IPS-15b (cell line): ENCODE data around the gene PPM1H.
"Not testable (repeated sequence)": the region's sequence is repeated elsewhere in the genome, so short reads cannot be mapped to it uniquely, and the experiment has no call there.

ENCODE experiments used
- H3K27me3 ChIP-seq: one replicate; pipeline ENCODE4 v1.6.1; 2013; ENCODE audit warnings: low read length; ENCODE audit not compliant: control insufficient read depth, insufficient read depth
- H3K36me3 ChIP-seq: one replicate; pipeline ENCODE4 v1.6.1; 2013; ENCODE audit warnings: low read length; ENCODE audit not compliant: control insufficient read depth, insufficient read depth
- H3K4me1 ChIP-seq: one replicate; pipeline ENCODE4 v1.6.1; 2013; ENCODE audit warnings: mild to moderate bottlenecking, low read length; ENCODE audit not compliant: control insufficient read depth, insufficient read depth
- H3K4me3 ChIP-seq: one replicate; pipeline ENCODE4 v1.5.1; 2013; ENCODE audit warnings: low read depth, low read length
- H3K9ac ChIP-seq: one replicate; pipeline ENCODE4 v1.6.1; 2013; ENCODE audit warnings: low read depth, mild to moderate bottlenecking, low read length
- H3K9me3 ChIP-seq: one replicate; pipeline ENCODE4 v1.6.1; 2013; ENCODE audit warnings: mild to moderate bottlenecking, low read length; ENCODE audit not compliant: control insufficient read depth, insufficient read depth

The PPM1H gene

GRCh38 chr12:62731055-62731820 is 203.7 kb downstream of the PPM1H start:
- no peaks in the 10 kb centered on the region for H3K9me3 ChIP-seq
- H3K27me3 ChIP-seq: no peaks in the 10 kb centered on the region
- peaks cover 17% of the 10 kb centered on the region for H3K4me1 ChIP-seq
- H3K36me3 ChIP-seq: peaks cover 6% of the 10 kb centered on the region
- no peak overlapping the region for H3K4me3 ChIP-seq
- no peak overlapping the region for H3K9ac ChIP-seq

DNA sequence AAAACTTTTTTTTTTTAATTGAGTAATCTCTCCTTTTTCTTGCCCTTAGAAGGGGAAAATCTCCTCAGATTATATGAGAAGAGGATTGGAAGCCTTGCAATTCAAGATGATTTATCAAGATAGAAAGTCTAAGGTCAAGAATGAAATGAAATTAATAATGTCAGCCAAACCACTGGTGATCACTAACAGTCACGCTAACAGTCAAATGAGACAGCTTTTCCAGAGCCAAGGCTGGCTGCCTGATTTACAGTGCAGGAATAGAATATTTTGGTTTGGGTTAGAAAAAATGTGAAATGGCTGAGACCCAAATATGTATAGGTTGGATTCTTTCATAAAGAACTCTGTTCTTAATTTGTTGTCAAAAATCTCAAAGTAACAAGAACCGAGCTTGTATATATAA is 204.3 kb downstream of the PPM1H start:
- H3K27me3 ChIP-seq: no peaks in the 10 kb centered on the region
- H3K4me3 ChIP-seq: no peak overlapping the region
- H3K36me3 ChIP-seq: peaks cover 3% of the 10 kb centered on the region
- H3K4me1 ChIP-seq: peaks cover 17% of the 10 kb centered on the region
- H3K9ac ChIP-seq: no peak overlapping the region
- H3K9me3 ChIP-seq: no peaks in the 10 kb centered on the region

DNA sequence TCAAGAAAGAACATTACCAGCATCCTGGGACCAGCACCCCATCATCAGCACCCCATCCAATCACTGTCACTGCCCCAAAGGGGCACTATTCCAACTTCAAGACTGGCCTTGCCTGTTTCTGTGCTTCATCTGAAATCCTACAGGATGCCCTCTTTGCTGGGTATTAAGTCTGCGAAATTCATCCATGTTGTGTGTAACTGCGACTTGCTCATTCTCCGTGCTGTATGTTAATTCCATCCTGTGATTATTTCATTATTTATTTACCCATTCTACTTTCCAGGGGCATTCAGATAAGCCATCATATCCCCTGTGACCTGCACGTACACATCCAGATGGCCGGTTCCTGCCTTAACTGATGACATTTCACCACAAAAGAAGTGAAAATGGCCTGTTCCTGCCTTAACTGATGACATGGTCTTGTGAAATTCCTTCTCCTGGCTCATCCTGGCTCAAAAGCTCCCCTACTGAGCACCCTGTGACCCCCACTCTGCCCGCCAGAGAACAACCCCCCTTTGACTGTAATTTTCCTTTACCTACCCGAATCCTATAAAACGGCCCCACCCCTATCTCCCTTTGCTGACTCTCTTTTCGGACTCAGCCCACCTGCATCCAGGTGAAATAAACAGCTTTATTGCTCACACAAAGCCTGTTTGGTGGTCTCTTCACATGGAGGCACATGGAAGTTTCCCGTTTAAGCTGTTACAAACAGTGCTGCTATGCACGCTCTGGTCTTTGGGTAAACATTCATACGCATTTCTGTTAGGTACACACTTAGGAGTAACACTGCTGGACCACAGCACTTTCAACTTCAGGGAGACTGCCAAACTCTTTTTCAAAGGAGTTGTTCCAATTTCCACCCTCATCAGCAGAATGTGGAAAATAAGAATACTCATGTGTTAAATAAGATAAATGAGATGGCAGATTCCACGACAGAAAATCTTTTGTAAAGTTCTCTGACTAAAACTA is 205.1 kb downstream of the PPM1H start:
- H3K9ac ChIP-seq, H3K36me3 ChIP-seq, H3K9me3 ChIP-seq, H3K27me3 ChIP-seq, H3K4me3 ChIP-seq: not testable (repeated sequence)
- peaks cover 20% of the 10 kb centered on the region for H3K4me1 ChIP-seq

DNA sequence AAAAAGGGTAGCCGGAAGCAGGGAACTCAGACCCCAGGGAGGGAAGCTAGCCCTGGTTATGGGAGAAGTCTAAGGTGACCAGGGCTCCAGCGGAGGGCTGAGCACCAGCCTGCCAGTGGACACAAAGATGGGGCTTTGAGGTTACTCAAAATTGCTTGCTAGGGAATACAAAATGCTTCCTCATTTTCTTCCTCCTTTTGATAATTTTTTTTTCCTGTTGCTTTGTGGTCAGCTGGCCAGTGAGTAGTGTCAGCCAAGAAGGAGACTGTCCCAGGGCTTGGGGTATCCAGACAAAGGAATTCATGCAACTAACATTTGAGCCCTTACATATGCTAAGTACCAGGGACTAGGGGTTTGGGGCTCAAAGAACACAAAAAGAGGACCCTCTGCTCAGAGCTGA is 206.2 kb downstream of the PPM1H start:
- H3K36me3 ChIP-seq: no peaks in the 10 kb centered on the region
- no peaks in the 10 kb centered on the region for H3K27me3 ChIP-seq
- H3K4me3 ChIP-seq: no peak overlapping the region
- H3K4me1 ChIP-seq: peaks cover 23% of the 10 kb centered on the region
- H3K9ac ChIP-seq: peak overlapping the region; percentile 38
- no peaks in the 10 kb centered on the region for H3K9me3 ChIP-seq

DNA sequence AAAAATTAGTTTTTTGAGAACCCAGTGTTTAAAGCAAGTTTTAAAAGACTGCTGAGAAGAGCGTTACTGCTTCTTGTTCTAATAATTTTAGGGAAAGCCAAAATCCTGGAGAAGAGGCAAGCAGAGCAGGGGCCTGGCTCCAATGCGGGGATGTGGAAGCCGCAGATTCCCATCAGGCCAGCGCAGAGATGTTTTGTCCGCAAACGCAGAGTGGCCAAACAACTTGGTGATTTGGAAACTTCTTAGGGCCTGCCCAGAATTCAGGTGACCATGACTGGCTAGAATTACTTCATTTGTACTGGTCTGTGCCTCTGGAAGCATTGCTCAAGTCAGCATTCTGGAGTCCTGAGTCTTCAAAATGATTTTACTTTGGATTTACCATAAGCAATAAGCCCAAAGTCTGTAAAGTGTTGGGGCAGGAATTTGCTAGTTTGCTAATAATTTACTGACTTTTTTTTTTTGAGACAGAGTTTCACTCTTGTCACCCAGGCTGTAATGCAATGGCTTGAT is 208.4 kb downstream of the PPM1H start:
- Histone ChIP-seq H3K9me3 (no peaks in the 10 kb centered on the region), H3K4me1 (peaks cover 23% of the 10 kb centered on the region), H3K9ac (no peak overlapping the region), H3K27me3 (no peaks in the 10 kb centered on the region), H3K4me3 (no peak overlapping the region), H3K36me3 (no peaks in the 10 kb centered on the region)

- H3K9ac ChIP-seq: no peak overlapping the region
- H3K4me1 ChIP-seq: peaks cover 23% of the 10 kb centered on the region
- H3K27me3 ChIP-seq: no peaks in the 10 kb centered on the region
- H3K36me3 ChIP-seq: no peaks in the 10 kb centered on the region
- H3K9me3 ChIP-seq: no peaks in the 10 kb centered on the region
- no peak overlapping the region for H3K4me3 ChIP-seq
Observed at GRCh38 chr12:62725781-62726180, 209.2 kb downstream of the PPM1H start.

DNA sequence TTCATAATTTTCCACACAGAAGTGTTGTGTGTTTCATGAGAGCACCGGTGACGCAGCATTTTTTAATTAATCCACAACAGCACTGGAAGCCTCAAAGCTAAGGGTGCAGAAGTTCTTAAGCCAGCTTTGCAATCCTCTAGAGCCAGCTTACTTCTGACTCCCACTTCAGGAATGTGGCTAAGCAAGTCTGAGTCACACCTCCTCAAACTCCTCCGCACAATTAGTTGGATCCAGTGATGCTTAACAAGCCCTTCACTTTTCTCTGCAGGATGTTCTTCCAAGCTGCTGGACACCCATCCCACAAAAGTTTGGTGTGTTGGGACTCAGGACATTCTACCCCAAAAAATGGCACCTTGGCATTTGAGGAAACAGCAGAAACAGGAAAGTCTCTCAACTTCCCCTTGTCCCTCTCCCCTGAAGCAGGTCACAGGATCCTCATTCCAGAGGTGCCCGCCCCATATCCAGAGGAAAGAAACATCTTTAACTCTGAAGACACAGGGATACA is 210.0 kb downstream of the PPM1H start:
- H3K27me3 ChIP-seq: no peaks in the 10 kb centered on the region
- no peak overlapping the region for H3K9ac ChIP-seq
- peaks cover 22% of the 10 kb centered on the region for H3K4me1 ChIP-seq
- no peak overlapping the region for H3K4me3 ChIP-seq
- no peaks in the 10 kb centered on the region for H3K36me3 ChIP-seq
- no peaks in the 10 kb centered on the region for H3K9me3 ChIP-seq

GRCh38 chr12:62724285-62724684 is 210.7 kb downstream of the PPM1H start:
- Histone ChIP-seq H3K9me3 (no peaks in the 10 kb centered on the region), H3K36me3 (no peaks in the 10 kb centered on the region), H3K4me1 (peaks cover 20% of the 10 kb centered on the region), H3K4me3 (no peak overlapping the region), H3K27me3 (no peaks in the 10 kb centered on the region), H3K9ac (no peak overlapping the region)

GRCh38 chr12:62722971-62723680 is 211.8 kb downstream of the PPM1H start:
- H3K9me3 ChIP-seq: no peaks in the 10 kb centered on the region
- no peaks in the 10 kb centered on the region for H3K27me3 ChIP-seq
- H3K9ac ChIP-seq: no peak overlapping the region
- no peaks in the 10 kb centered on the region for H3K36me3 ChIP-seq
- peaks cover 8% of the 10 kb centered on the region for H3K4me1 ChIP-seq
- H3K4me3 ChIP-seq: no peak overlapping the region

DNA sequence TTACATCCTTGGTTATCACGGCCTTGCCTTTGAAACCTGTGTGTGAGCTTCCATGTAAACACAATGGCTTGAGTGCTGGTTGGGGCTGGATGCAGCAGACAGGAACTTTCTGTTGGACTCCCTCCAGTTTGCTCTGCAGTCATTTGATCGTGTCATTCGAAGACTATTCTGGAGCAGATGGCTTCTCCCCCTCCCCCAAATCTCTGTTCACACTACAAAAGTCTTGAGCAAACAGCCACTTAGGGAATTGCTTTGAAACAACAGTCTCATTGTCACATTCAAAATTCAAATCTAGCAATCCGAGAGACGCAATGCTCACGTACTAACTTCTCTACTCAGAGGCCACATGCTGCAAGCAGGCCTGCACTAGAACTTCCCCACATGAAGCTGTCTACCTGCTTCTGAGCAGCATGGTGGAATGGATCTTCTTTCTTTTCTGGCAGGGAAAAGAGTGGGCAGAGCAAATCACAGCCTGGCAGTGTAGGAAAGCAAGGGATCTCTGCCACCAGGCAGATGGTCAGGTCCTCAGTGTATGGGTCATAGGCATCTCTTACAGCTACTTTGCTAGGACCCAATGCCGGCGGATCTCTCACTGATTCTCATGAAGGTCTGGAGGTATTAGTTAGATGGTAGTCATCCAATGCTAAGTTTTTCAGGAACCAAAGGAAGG is 214.2 kb downstream of the PPM1H start:
- H3K4me3 ChIP-seq: no peak overlapping the region
- no peaks in the 10 kb centered on the region for H3K36me3 ChIP-seq
- peaks cover 10% of the 10 kb centered on the region for H3K4me1 ChIP-seq

DNA sequence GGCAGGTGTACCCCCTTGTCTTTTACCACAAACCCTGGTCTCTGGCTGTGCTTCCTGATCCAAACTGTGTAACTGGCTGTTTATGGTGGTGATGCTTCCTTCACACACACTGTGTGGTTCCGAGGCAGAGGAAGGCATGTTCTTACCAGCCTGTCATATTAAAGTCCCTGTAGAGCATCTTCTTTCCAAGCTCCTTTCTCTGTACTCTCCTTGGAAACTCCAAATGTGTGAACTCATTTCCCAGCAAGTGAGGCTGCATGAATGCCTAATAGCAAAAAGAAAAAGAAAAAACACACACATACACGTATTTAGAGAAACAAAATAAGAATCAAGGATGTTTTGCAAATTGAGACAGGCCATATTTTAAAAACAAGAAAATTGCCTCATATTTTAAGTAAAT is 214.9 kb downstream of the PPM1H start:
- Histone ChIP-seq H3K36me3 (no peaks in the 10 kb centered on the region), H3K4me1 (peaks cover 9% of the 10 kb centered on the region), H3K27me3 (no peaks in the 10 kb centered on the region), H3K9ac (no peak overlapping the region), H3K4me3 (no peak overlapping the region), H3K9me3 (no peaks in the 10 kb centered on the region)

More for the DNA sequence above, 214.2 kb downstream of the PPM1H start:
- H3K9ac ChIP-seq: no peak overlapping the region
- no peaks in the 10 kb centered on the region for H3K9me3 ChIP-seq
- no peaks in the 10 kb centered on the region for H3K27me3 ChIP-seq
